ENCODE results near the gene IQCE.
A peak's percentile ranks its signal among the peaks of the same experiment; 100 is the strongest.

DNA sequence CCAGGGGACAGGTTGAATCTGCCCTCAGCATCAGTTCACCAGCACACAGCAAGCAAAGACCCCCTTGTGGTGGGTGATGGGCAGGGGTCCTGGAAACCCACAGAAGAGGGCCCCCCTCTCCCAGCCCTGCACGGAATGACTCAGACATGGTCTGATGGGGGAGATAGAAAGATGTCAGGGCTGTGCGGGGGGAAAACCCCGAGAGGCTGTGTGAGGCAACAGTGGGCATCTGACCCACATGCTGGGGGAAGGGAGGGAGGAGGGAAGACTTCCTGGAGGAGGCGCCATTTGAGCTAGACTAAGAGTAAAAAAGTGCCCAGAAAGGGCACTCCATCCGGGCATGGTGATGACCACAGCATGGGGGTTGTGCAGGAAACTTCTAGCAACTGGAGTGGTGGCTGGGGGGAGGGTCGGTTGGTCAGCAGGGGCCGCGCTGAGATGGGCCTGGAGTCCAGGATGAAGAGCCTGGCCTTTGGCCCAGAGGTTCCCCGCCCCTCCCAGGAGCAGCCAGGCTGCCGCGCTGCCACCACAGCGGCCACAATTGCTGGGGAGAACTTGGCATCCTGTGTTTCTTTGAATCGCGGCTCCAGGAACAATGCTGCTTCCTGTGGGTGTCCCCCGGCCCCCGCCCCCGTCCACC, 36.7 kb upstream of the IQCE start:
- TF ChIP-seq, protein P1, sequence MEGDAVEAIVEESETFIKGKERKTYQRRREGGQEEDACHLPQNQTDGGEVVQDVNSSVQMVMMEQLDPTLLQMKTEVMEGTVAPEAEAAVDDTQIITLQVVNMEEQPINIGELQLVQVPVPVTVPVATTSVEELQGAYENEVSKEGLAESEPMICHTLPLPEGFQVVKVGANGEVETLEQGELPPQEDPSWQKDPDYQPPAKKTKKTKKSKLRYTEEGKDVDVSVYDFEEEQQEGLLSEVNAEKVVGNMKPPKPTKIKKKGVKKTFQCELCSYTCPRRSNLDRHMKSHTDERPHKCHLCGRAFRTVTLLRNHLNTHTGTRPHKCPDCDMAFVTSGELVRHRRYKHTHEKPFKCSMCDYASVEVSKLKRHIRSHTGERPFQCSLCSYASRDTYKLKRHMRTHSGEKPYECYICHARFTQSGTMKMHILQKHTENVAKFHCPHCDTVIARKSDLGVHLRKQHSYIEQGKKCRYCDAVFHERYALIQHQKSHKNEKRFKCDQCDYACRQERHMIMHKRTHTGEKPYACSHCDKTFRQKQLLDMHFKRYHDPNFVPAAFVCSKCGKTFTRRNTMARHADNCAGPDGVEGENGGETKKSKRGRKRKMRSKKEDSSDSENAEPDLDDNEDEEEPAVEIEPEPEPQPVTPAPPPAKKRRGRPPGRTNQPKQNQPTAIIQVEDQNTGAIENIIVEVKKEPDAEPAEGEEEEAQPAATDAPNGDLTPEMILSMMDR (IDR thresholded peaks at IDR 0.05) = peak in 1 of 5 experiments; percentile 8
- no peak for TF ChIP-seq POLR2A (IDR thresholded peaks at IDR 0.05)
